Islet of Langerhans (tissue), 1 donor: ENCODE measurements around the gene SAMD4B.

Source experiments
- FAIRE-seq: peaks from one replicate; lab custom pipeline; 2011; peaks lifted over from hg19 to GRCh38; lab: Jason Lieb, UNC

The SAMD4B gene

GRCh38 chr19:39425744-39426143 lies 83.5 kb downstream of the SAMD4B start:
- FAIRE-seq, result no peak

DNA sequence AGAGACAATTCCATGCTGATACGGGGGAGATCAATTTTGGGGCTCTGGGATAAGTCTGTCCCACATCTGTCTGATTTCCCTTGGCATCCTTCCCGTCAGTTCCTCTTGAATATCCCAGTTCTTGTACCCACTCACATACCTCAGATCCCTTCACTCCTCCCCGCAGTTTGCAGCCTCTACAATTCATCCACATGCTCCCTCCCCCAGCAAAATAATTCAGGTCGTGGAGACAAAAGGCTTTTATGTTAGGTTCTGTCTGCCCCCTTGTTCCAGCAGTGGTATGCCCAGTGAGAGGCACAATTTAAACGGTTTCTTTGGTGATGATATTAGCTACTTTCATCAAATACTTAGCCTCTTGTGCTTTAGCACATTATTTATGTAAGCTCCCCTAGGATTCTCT lies 83.9 kb downstream of the SAMD4B start:
- no peak for FAIRE-seq

GRCh38 chr19:39427707-39428106 lies 85.5 kb downstream of the SAMD4B start:
- FAIRE-seq, result no peak

DNA sequence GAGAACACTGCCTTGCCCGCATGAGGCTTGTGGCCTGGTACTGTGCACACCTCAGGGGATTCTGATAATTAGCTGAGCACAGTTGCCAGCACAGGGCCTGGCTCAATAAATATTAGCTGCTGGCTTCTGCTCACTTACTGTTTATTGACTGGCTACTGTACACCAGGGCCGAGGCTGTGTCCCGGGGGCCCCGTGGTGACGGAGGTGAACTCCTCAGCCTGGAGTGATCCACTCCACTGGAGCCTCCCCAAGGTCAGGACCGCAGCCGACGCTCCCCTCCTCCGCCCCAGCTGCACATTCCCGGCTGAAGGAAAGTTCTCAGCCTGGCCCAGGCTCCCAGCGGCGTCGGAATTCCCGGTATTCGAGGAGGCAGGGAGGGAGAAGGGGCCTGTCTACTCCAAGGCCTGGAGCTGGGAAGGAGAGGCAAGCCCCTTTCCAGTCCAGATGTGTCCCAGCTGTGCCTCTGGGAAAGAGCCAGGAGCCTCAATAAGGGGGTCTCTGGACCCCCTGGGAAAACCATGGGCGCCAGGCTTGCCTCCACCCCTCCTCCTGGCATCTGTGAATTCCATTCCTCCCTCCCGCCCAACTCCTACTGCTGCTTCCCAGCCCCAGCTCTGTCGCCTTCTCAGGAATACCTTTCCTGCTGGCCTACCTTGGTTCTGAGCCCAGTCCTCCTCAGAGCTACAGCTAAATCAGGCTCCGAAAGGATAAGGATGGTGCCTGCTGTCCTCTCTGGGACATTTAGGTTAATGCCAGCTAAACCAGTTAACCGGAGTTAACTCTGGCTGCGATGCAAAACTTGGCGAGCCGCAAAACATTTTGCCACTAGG lies 86.3 kb downstream of the SAMD4B start:
- FAIRE-seq, result no peak

DNA sequence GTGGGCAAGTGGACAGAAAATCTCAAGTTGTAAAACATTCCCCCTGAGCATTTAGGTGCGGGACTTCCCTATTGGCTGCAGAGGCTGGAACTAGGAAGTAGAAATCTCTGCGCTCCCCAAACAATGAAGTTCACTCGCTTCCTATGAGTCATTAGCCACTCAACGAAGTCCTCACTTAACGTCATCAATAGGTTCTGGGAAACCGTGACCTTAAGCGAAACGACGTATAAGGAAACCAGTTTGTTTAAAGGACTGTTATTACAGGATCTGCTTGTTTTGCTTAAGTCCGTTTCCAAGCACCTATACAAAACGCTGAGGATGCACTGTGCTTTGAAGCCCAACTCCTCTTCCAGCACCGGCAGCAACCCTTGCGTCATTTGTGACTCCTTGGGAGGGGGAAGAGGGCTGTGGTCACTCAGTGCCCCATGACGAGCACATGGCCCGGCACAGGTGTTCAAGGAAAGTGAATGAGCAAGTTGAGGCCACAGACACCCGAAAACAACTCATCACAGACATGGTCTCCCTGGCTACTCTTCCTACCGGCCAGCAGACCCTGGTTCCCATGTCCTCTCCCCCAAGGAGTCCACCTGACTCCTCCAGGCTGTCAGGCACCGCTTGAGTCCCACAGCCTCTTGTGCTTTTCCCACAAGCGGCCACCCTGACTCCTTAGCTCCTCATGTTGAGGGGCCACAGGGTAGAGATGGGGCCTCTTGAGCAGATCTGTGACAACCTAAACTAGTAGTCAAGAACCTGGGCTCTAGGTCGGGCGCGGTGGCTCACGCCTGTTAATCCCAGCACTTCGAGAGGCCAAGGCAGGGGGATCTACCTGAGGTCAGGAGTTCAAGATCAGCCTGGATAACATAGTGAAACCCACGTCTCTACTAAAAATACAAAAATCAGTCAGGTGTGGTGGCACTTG lies 88.7 kb downstream of the SAMD4B start:
- no peak for FAIRE-seq

DNA sequence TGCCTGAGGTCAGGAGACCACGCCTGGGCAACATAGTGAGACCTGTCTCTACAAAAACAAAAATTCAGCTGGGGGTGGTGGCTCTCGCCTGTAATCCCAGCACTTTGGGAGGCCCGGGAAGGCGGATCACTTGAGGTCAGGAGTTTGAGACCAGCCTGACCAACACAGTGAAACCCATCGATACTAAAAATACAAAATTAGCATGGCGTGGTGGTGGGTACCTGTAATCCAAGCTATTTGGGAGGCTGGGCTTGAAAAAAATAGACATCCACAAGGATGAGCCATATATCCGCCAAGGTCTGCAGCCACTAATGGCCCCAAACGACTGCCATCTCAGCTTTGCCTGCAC lies 90.4 kb downstream of the SAMD4B start:
- FAIRE-seq, result no peak

GRCh38 chr19:39433480-39434079 lies 91.4 kb downstream of the SAMD4B start:
- no peak for FAIRE-seq

DNA sequence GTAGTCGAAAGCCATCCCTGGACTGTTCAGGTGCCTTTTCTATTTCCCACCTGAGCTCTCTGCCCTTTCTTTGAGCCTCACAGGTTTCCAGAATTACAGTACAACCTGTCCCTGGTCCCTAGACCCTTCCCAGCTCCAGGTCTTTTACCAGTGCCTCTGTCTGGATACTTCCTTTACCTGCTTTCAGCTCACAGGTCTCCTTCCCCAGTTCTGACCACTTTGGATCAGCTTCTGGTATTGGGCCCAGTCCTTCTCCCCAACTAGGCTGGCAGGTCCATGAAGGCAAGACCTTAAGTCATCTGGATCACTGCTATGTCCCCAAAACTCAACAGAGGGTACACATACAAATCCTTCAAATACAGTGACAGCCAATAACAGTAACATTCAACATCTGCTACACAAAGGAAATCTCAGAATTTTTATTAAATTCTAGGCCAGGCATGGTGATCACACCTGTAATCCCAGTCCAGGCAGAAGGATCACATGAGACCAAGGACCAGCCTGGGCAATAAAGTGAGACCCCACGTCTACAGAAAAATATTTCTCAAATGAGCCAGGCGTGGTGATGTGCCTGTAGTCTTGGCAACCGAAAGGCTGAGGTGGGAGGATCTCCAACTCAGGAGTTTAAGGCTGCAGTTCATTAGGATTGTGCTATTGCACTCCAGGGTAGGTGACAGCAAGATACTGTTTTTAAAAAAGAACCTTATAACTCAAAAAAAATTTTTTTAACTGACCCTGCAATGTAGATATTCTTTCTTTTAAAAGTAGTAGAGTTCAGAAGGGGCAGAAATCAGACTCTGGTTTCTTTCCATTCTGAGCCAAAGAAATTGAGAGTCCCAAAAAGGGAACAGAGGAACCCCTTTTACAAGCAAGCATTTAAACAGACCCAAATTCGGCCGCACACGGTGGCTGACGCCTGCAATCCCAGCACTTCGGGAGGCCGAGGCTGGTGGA lies 92.2 kb downstream of the SAMD4B start:
- no peak for FAIRE-seq
